Uterus (tissue), 2 donors: ENCODE data around the gene EXOC4.

ENCODE experiments used
- CTCF ChIP-seq, 4 experiments: fragments of 200-600 bp in 2 of 4; fragments of 450-650 bp in 2 of 4; sonication (generic) in 2 of 4; IDR thresholded peaks; one replicate each; pipeline ENCODE4 v1.5.1; 2016 to 2019; ENCODE audit warnings: antibody characterized with exemption in 4 of 4, mild to moderate bottlenecking in 2 of 4, moderate library complexity in 1 of 4
- POLR2A ChIP-seq, 2 donors: fragments of 450-650 bp; IDR thresholded peaks; one replicate each; pipeline ENCODE4 v1.6.1; 2016; ENCODE audit warnings: antibody characterized with exemption in 2 of 2, mild to moderate bottlenecking in 1 of 2, moderate library complexity in 1 of 2

- TF ChIP-seq POLR2A (IDR thresholded peaks at IDR 0.05) = no peak
- TF ChIP-seq CTCF (IDR thresholded peaks at IDR 0.05) = no peak
These were observed 855.9 kb downstream of the EXOC4 start for GRCh38 chr7:134108802-134109201.
